Skeletal muscle tissue (tissue), 4 donors: ENCODE results near the gene SDCBP2. TPM values are rescaled to one million over a fixed set of nuclear protein-coding genes. Genes with fewer than 3 reads are reported as not detected.

Experiments
- H3K27ac ChIP-seq: one replicate; pipeline ENCODE4 v1.7.0; 2013; ENCODE audit warnings: mild to moderate bottlenecking, low read depth, low read length, inconsistent platforms
- H3K27me3 ChIP-seq, 3 donors: one replicate each; pipeline ENCODE4 v1.7.0; 2013; ENCODE audit warnings: low read length in 3 of 3; ENCODE audit not compliant: control insufficient read depth in 3 of 3, insufficient read depth in 3 of 3
- H3K36me3 ChIP-seq, 3 donors: one replicate each; pipeline ENCODE4 v1.7.0; 2013; ENCODE audit warnings: low read length in 3 of 3; ENCODE audit not compliant: control insufficient read depth in 3 of 3, insufficient read depth in 3 of 3
- H3K4me1 ChIP-seq, 3 donors: one replicate each; pipeline ENCODE4 v1.7.0; 2013; ENCODE audit warnings: low read length in 3 of 3, mild to moderate bottlenecking in 3 of 3; ENCODE audit not compliant: control insufficient read depth in 3 of 3, insufficient read depth in 3 of 3
- H3K4me3 ChIP-seq, 3 donors: one replicate each; pipeline ENCODE4 v1.7.0; 2013; ENCODE audit warnings: low read length in 3 of 3
- H3K9ac ChIP-seq, 3 donors: one replicate each; pipeline ENCODE4 v1.7.0; 2013; ENCODE audit warnings: low read length in 3 of 3, mild to moderate bottlenecking in 3 of 3, moderate library complexity in 2 of 3, low read depth in 1 of 3
- H3K9me3 ChIP-seq, 3 donors: one replicate each; pipeline ENCODE4 v1.7.0; 2013; ENCODE audit warnings: low read length in 3 of 3; ENCODE audit not compliant: control insufficient read depth in 3 of 3
- total RNA-seq: library from RNA; depleted of rRNA; stranded (reverse); fragments of >200 nt; gene quantifications from one replicate; pipeline ENCODE4 v1.2.3, GENCODE V29; 2014
- donor health status: Osteomylitis.

The SDCBP2 gene
- total RNA-seq, 1 donor from 2014 or later = 1.6 TPM

DNA sequence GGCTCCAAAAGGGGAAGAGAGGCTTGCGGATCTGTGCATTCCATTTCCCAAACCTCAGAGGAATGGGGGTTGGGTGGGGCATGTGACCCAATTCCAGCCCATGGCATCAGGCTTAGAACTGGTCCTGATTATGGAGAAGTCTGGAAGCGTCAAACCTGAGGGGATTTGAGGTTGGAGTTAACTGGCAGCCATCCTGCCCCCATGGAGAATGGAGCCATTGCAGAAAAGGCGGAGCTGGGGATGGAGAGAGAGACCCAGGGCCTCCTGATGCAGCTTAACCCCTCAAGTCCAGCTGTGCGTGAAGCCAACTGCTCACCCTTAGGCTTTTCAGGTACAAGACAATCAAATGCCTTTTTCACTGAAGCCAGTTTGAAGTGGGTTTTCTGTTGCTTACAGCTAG lies 9.9 kb upstream of the SDCBP2 start:
- Histone ChIP-seq H3K36me3 (no peaks in the 10 kb centered on the region), H3K4me1 (peaks cover 23 to 29% (median 28%) of the 10 kb centered on the region in 3 donors), H3K27ac (no peak overlapping the region), H3K9ac (no peak overlapping the region), H3K27me3 (no peaks in the 10 kb centered on the region), H3K4me3 (no peak overlapping the region), H3K9me3 (no peaks in the 10 kb centered on the region)

DNA sequence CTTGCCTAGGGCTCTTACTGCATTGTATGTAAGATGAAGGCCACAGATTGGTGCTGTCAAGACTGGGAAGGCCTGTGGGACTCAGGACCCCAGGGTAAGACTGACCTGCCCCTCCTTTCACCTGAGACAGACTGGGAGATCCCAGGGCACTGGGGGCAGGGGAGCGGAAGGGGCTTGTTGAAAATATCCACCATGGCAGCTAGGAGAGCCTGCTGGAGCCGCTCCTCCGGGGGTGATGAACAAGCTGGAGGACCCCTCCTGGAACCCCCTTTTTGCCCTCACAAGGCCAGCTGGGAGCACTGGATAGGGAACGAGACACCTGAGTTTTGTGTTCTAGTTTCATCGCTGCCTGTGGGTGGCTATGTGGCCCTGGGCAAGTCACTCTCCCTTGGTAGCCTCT lies 9.2 kb upstream of the SDCBP2 start:
- Histone ChIP-seq H3K4me3 (no peak overlapping the region), H3K27ac (peak overlapping the region; percentile 43), H3K36me3 (no peaks in the 10 kb centered on the region), H3K4me1 (peaks cover 23 to 30% (median 29%) of the 10 kb centered on the region in 3 donors), H3K9me3 (no peaks in the 10 kb centered on the region), H3K27me3 (no peaks in the 10 kb centered on the region), H3K9ac (peak overlapping the region in 1 of 3 donors; percentile 33)

DNA sequence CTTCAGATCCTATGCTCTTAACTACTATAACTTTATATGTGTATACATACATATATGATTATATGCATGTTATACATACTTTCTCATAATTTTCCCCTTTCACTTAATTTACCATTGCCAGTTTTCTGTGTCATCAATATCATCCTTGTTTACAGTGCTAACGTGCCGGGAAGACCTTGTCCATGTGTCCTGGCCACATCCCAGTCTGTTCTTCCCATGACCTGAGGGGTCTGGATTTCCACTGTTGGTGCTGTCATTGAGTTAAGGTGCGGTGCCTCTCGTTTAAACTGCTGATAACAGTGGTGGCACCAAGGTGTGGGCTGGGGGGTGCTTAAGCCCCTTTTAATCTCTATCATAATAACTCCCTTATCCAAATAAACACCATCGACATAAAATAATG lies 8.5 kb upstream of the SDCBP2 start:
- Histone ChIP-seq H3K4me1 (peaks cover 28 to 33% (median 29%) of the 10 kb centered on the region in 3 donors), H3K9ac (no peak overlapping the region), H3K27ac (peak overlapping the region; percentile 43), H3K9me3 (no peaks in the 10 kb centered on the region), H3K4me3 (no peak overlapping the region), H3K36me3 (no peaks in the 10 kb centered on the region), H3K27me3 (no peaks in the 10 kb centered on the region)

DNA sequence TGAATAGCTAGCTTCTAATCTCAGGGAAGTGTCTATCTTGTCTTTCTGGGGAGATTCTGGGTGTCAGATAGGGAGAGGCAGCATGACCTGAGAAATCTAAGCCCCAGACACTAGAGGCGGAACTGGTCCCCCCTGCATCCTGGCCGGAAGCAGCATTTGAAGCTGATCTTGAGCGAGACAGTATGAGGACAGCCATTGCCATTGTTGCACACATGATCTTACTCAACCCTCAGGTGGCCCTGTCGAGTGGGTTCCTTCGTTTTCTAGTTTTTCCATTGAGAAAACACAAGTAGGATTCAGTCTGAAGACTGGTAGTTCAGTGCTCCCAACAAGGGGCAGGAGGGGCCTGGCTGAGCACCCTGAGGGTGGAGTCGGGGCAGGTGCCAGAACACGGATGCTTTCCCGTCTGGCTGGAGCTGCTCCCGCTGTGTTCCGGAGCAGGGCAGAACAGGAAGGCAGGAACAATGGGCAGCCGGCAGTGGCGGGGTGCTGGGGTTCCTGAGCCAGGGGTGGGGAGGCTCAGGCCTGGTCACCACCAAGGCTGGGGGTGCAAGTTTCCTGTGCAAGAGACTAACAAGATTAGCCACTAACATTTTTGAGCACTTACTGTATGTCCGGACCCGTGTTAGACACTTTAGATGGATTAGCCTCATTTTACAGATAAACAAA lies 7.9 kb upstream of the SDCBP2 start:
- H3K27me3 ChIP-seq = no peaks in the 10 kb centered on the region
- H3K4me3 ChIP-seq = peak overlapping the region in 1 of 3 donors; percentile 13
- peak overlapping the region; percentile 49 for H3K27ac ChIP-seq
- peaks cover 28 to 31% (median 29%) of the 10 kb centered on the region in 3 donors for H3K4me1 ChIP-seq
- peak overlapping the region in 1 of 3 donors; percentile 25 for H3K9ac ChIP-seq
- no peaks in the 10 kb centered on the region for H3K9me3 ChIP-seq
- H3K36me3 ChIP-seq = no peaks in the 10 kb centered on the region

DNA sequence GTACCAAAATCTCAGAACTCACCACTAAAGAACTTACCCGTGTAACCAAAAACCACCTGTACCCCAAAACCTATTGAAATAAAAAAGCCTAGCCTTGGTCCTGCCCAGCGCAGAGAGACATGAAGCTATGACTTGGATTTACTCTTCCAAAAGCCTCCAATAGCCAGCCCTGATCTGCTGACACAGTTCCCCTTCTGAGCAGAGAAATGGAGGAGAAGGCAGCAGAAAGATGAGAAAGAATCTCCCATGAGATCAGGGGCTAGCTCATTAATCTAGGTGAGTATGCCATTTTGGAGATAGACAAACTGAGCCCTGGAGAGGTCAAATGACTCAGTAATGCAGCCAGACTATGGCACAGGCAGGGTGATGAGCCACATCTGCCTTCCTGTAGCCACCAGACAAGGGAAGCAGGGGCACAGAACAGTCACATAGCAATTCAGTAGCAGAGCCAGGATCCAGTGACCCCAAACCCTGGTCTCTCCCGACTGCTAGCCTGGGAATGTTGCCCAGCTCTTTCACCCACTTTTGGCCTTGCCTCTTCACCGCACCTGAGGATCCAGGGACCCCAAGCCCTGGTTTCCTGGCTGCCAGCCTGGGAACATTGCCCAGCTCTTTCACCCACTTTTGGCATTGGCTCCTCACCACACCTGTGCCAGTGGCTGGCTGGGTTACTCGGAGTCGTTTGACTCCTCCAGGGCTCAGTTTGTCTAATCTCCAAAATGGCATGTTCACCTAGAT lies 7.2 kb upstream of the SDCBP2 start:
- peak overlapping the region; percentile 49 for H3K27ac ChIP-seq
- no peak overlapping the region for H3K4me3 ChIP-seq
- H3K4me1 ChIP-seq = peaks cover 28 to 35% (median 33%) of the 10 kb centered on the region in 3 donors
- no peaks in the 10 kb centered on the region for H3K9me3 ChIP-seq
- no peaks in the 10 kb centered on the region for H3K27me3 ChIP-seq
- peak overlapping the region in 1 of 3 donors; percentile 25 for H3K9ac ChIP-seq
- H3K36me3 ChIP-seq = no peaks in the 10 kb centered on the region

DNA sequence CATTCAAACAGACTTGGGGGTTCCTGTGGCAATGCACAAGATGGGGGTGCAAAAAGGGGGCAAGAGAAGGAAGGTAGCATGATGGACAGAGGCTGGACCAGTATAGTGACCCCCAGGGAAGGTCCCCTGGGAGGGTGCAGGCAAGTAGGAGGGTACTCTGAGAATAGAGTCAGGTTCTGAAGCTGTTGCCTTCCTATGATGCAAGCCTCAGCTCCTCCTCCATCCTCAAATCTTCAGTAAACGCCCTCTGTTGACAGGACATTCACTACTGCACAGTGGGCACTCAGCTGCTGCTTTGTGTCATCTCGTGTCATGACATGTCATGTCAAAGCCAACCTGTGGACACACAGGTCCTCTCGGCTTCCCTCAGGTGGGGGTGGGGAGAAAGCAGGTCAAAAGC lies 5.8 kb upstream of the SDCBP2 start:
- no peaks in the 10 kb centered on the region for H3K9me3 ChIP-seq
- H3K27me3 ChIP-seq = no peaks in the 10 kb centered on the region
- peaks cover 39 to 47% (median 44%) of the 10 kb centered on the region in 3 donors for H3K4me1 ChIP-seq
- H3K9ac ChIP-seq = no peak overlapping the region
- no peak overlapping the region for H3K4me3 ChIP-seq
- H3K36me3 ChIP-seq = no peaks in the 10 kb centered on the region
- H3K27ac ChIP-seq = no peak overlapping the region

DNA sequence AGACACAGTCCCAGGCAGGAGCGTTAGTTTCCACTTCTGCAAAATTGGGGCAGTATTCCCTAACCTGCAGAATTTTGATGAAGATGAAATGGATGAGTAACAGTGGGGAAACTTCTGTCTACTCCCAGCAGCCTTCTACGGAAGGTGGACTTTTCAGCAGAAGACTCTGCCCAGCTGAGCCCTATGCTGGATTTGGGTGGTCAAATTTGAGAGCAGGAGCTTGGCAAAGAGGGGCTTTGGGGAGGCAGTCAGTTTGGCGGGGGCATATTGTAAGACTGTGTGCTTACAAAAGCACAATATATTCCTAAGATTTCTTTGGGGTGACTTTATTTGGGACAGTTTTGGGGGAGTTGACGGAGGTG lies 5.4 kb upstream of the SDCBP2 start:
- H3K4me3 ChIP-seq = no peak overlapping the region
- H3K9me3 ChIP-seq = no peaks in the 10 kb centered on the region
- no peaks in the 10 kb centered on the region for H3K36me3 ChIP-seq
- H3K4me1 ChIP-seq = peaks cover 39 to 51% (median 48%) of the 10 kb centered on the region in 3 donors
- no peaks in the 10 kb centered on the region for H3K27me3 ChIP-seq
- H3K27ac ChIP-seq = no peak overlapping the region
- H3K9ac ChIP-seq = no peak overlapping the region

DNA sequence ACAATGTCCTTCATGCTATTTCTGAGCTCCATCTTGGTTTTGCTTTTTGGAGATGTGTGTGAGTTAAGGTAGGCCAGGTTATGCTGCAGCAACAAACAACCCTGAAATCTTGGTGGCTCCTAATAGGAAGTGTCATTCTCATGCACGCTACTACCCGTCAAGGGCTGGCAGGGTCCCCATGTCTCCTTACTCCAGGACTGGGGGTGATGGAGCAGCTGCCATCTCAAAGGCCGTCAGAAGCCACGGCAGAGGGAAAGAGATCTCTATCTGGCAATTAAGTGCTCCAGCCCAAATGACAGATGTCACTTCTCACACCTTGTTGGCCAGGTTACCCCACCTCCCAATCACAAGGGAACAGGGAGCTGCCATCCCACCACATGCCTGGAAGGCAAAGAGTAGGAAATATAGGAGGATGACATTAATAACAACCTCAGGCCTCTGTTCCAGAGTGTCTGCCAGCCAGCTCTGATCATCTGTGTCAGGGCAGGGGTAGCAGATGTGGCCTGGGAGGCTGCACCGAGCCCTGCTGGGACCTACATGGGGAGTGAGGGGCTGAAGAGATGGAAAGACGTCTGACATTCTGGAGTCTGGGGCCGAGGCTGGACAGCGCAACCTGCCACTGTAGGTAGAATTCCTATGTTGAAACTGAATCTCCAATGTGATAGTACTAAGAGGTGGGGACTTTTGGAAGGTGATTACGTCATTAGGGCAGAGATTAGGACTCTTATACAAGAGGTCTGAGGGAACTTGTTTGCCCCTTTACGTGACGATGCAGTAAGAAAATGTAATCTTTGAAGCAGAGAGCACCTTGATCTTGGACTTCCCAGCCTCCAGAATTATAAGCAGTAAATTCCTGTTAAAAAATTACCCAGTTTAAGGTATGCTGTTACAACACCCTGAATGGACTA lies 4.8 kb upstream of the SDCBP2 start:
- Histone ChIP-seq H3K27me3 (no peaks in the 10 kb centered on the region), H3K4me1 (peaks cover 44 to 56% (median 54%) of the 10 kb centered on the region in 3 donors), H3K36me3 (no peaks in the 10 kb centered on the region), H3K9ac (peak overlapping the region in 1 of 3 donors; percentile 21), H3K27ac (peak overlapping the region; percentile 4), H3K9me3 (no peaks in the 10 kb centered on the region), H3K4me3 (no peak overlapping the region)

DNA sequence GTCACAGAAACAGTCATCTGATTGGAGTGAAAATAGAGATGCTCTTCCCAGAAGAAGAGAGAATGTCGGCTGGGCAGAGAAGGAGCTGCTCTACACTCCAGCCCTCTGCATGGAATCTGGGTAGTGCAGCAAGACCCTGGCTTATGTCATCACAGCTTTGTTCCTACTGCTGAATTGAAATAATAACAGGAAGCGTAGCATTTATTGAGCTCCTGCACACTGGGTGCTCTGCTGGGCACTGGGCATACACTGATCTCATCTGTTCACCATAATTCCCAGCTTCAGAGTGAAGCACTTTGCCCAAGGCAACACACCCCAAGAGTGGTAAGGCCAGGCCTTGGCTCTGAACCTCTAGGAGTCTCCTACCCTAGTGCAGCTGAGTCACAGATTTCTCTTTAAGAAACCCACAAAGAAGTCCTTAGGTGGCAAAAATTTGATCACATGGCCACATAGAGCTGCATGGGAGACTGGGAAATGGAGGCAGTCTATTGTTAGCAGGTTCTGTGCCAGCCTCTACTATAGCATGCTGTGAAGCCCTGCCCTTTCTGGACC lies 3.9 kb upstream of the SDCBP2 start:
- peaks cover 50 to 58% (median 57%) of the 10 kb centered on the region in 3 donors for H3K4me1 ChIP-seq
- H3K9ac ChIP-seq = no peak overlapping the region
- H3K27ac ChIP-seq = peak overlapping the region; percentile 4
- H3K27me3 ChIP-seq = no peaks in the 10 kb centered on the region
- no peak overlapping the region for H3K4me3 ChIP-seq
- no peaks in the 10 kb centered on the region for H3K9me3 ChIP-seq
- H3K36me3 ChIP-seq = no peaks in the 10 kb centered on the region
